NCI-H187 treated with DMSO at 0.1 percent for 48 hours (cell line): ENCODE data around the gene GSN.
"Not testable (repeated sequence)": the region's sequence is repeated elsewhere in the genome, so short reads cannot be mapped to it uniquely, and the experiment has no call there.

Experiments
- DNase-seq: peaks from one replicate; lab custom pipeline; 2025; lab: John Stamatoyannopoulos, UW

The GSN gene

DNA sequence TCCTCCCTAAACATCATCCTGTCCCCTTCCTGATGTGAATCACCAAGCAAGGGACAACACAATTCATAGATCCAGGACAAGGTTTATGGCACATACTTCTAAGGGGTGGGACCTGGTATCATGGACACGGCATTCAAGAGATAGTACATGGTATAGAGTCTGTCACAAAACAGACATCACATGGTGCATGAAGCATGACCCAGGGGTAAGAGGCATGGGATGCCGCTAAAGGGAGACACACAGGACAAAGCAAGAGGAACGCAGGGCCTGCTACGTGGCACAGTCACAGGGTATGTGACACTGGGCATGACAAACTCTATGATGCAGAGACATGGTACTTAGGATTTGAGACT, 20.7 kb downstream of the GSN start:
- no peak for DNase-seq

DNA sequence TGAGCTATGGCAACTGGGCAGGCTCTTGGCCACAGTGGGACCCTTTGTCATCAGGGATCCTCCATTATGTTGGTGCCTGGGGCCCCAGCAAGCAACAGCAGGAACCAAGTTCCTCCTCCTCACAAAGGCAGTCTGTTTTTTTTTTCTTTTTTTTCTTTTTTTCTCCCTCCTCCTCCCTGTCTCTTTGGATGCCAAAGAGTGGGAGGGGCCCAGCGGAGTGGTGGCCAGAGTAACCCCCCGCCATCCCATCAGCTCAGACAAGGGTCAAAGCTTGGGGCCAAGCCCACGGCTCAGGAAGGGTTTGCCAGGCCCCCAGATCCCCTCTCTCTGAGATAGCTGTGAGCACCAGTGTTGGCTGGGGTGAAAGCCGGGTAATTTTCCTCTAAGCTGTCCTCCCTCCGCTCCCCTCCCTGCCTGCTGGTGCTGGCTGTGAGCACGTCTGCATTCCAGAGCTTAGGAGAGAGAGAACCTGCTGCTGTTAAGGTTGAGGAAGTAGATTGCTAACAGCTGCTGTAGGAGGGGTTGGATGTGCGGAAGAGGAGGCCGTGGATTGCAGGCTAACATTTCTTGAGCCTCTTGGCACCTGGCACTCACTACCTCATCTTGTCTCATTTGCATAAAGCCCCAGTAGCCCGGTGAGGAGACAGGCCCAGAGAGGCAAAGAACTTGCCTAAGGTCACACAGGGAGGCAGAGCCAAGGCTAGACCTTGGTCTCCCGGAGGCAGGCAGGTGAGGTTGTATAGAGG, 21.2 kb downstream of the GSN start:
- DNase-seq = no peak

DNA sequence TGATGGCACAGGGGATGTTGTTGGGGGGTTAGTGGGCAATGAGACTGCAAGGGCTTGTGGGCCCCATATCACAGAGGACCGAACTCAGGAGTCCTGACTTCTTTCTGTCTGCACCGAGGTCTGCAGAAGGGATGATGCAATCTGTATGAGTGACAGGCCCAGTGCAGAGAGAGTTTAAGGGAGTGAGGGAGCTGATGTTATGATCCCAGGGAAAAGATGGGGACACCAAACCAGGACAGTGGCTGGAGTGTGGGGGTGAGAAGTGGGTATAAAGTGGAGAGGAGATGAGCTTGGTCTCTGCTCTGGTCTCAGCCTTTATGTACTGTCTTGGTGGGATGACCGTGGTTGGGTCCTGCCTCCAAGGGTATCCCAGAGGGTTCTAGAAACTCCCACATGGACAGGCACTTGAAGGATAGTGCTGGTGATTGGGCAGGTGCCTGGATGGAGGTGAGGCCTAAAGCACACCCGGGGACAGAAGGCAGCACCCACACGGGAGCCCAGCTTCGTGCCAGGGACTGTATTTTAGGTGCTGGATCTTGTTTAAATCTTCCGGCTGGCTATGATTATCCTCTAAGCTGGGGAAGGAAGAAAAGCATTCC, 21.9 kb downstream of the GSN start:
- DNase-seq = no peak

DNA sequence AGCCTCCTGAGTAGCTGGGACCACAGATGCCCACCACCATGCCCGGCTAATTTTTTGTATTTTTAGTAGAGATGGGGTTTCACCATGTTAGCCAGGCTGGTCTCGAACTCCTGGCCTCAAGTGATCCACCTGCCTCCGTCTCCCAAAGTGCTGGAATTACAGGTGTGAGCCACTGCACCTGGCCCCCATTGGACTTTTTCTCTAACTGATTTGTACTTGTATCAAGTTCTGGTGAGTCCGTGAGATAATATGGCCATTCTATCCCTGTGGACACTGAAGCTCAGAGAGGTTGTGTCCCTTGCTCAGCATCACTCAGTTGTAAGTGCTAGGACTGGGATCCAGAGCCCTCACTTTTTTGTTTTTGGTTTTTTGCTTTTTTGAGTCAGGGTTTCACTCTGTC, 23.6 kb downstream of the GSN start:
- not testable (repeated sequence) for DNase-seq

DNA sequence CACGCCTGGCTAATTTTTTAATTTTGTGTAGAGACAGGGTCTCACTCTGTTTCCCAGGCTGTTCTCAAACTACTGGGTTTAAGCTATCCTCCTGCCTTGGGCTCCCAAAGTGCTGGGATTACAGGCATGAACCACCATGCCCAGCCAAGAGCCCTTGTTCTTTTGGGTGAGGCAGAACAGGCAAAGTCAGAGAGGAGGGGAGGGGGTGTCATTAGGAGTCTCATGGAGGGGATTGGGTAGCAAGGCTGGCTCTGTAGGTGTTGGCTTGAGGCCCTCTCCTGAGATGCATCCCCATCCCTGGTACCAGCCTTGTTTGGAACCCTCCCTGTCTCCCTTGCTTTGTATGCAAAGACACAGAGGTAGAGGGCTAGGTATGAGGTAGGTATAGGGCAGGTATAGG, 24.1 kb downstream of the GSN start:
- no peak for DNase-seq

DNA sequence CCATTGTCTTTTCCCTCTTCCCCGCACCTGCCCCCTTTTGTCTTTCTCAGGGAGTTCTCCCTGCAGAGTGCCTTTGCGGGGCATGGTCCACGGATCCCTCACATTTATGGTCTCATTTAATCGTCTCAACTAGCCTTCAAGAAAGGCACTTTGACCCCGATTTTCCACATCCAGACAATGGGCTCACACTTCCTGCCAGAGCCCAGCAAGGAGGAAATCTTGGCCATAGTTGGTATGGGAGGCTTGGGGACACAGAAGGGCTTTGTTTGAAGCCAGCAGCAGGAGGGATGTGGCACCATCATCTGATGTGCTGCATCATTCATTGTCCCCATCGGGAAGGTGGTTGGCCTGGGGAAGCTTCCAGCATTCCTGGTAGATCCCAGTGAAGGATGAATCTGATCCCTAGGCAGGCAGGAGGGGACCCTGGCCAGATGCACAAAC, 24.9 kb downstream of the GSN start:
- no peak for DNase-seq

DNA sequence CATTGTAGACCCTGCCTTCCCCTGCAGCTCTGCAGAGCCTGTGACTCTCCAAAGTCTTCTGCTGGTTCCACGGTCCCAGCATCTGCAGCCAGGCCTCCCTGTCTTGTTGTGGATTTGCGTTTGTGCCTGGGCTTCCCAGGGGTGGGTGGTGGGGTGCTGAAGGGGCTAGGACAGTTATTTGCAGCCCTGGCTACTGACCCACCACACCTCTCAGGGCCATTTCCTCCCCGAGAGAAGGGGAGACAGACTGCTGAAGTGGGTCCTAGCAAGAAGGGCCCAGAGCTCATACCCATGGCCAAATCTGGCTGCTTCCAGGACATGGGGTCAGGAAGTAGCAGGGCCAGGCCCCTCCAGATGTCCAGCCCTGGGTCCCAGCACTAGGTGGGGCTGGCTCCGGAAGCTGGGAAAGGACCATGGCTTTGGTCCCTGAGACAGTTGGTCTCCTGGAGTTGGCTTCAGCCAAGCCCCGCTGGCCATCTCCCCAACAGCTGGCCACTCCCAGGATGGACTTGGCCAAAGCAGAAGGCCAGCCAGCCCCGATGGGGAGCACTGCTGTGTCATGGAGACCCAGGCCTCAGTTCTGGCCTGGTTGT, 26.3 kb downstream of the GSN start:
- DNase-seq = no peak

DNA sequence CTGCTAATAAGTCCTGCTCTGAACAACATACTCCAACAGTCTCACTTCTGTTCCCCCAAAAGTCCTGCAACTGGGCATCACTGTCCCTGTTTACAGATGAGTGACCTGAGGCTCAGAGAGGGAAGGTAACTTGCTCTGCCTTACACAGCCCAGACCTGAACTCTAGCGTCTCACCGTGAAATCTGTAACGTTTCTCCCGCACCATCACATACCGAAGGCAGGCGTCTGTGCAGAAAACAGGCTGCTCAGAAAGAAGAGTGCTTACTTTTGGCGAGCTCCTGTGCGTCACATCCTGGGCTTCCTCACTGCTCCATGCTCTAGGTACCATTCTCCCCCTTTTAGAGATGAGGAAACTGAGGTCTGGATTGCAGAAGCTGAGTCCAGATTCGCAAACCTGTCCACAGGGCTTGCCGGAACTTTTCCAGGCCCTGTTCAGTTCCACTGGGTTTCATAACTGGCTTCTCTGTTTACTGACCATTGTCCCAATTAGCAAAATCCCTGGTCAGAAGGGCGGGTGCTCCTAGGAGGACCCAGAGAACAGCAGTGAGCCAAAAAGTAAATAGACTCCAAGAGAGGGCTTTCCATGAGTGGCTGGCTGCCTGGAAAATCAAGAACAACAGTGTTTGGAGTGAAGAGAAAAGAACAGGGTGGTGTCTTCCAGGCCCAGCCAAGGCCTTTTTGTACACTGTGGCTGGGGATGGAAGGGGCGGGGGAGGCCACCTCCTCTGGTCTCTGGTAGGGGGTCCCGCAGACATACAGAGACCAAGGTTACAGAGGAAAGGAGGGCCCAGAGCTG, 27.1 kb downstream of the GSN start:
- DNase-seq = no peak

DNA sequence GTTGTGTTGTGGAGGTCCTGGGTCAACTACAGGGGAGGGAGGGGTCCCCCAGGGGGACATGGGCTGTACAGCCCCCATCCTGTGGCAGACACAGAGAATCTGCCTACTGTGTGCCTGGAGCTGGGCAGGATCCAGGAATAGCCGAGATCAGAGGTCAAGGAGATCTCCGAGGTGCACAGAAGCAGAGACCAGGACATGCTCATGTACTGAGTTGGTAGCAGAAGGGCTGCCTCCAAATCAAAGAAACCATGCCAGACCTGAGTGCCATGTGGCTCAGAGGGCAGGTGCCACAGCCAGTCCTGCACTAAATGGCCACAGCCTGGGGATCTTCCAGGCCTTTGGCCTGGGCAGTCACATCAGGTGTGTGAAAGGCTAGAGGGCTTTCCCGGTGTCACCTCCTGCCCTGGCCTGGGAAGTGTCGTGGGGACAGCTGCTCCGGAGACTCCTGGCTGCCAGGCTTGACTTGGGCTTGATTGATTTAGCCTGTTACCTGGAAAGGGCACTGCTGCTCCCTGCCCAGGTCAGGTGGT, 27.8 kb downstream of the GSN start:
- DNase-seq = no peak

DNA sequence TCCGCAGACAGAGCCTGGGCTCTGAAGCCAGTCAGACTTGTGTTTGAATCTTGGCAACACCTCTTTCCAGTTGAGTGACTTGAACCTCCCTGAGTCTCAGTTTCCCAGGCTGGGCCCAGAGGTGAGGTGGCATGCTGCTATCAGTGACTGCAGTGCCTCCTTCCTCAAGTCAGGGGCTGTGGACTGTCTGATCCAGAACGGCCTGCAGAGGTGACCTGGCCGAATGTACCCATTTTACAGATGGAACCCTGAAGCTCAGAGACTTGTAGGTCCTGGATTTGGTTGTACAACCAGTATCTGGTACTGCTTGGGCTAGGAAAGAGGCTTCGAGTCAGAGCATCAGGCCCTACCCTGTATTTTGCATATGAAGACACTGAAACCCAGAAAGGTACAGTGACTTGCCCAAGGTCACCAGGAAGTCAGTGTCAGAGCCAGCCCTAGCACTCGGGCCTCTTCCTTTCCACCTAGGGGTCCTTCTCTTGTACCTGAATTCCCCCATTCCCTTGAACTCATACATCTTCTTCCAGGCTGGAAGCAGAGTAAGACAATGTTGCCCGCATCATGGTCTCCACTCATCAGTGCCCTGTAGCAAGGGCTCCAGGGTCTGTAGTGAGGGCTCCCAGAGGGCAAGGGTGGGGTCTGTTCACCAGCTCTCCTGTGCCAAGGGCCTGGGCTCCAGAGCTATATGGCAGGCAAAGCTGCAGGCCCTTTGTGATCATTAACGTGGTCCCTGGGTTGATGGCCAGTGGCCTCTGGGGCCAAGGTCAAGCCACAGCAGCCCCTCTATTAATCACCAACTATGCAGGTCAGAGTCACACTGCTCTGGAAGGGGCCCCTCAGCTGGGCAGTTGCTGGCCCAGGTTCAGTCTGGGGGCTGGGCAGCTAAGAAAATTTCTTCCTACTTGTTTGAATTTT, 28.5 kb downstream of the GSN start:
- DNase-seq = no peak

DNA sequence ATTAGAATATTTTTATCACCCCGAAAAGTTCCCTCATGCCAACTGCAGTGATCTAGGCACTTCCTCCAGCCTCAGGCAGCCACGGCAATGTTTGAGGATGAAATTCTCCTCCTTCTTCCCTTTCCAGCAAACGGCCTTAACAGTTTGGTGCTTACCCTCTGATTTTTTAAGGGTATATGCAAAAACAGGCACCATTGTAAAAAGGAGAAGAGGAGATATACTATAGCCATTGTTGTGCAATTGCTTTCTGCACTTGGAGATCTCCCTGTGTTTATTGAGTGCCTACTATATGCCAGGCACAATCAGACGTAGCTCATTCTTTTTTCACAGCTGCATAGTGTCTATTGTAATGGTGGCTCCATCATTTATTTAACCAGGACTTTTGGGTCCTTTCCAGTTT, 29.4 kb downstream of the GSN start:
- DNase-seq = no peak

DNA sequence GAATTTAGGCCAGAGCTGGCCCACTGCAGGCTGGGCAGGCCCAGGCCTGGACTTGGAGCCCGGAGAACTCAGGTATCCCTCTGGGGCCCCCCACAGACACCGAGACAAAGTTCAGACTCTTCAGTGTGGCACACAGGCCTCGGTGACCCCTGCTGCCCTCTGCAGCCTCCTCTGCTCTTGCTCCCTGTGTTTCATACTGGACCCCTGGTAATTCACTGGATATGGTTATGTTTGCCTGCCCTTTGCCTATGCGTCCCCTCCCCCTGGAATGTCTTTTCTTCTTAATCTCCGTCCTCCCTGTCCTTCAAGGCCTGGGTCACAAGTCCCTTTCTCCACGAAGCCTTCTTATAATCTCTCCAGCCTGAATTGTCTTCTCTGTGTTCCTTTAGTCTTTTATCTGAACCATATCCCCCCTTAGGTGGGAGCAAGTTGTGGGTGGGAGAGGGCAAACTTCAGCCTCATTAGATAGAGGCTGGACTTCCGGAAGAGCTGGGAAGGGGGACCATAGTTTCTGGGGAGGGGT, 30.1 kb downstream of the GSN start:
- DNase-seq = no peak

DNA sequence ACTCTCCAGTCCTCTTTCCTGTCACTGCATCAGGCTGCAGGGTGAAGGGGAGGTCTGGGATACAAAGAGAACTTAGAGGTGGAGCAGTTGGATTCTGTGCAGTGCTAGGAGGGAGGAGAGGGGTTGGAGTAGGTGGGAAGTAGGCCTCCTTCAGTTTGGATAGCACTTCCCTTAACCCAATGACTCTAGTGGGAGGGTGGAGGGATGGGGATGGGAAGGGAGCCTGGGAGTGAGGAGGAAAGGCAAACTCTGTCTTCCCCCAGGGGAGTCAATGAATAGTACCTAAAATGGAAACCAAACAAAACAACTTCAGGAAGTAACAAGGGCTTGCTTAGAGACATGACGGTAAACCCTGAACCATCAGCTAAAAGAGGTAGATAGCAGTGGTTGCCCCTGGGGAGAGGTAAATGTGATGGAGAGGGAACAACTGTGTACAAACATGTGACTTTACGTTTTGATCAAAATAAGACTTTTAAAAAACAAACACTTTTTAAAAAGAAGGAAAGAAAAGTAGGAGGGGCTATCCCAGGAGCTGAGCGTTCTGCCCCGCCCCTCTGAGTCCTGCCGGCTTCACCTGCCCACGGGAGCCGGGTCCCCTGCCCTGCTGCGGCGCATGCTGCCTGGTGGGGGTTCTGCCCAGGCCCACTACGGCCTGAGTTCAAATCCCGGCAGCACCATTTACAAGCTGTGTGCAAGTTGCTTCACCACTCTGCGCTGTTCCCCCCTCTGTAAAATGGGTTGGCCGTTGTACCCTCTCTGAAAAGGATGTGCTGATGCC, 30.9 kb downstream of the GSN start:
- no peak for DNase-seq

DNA sequence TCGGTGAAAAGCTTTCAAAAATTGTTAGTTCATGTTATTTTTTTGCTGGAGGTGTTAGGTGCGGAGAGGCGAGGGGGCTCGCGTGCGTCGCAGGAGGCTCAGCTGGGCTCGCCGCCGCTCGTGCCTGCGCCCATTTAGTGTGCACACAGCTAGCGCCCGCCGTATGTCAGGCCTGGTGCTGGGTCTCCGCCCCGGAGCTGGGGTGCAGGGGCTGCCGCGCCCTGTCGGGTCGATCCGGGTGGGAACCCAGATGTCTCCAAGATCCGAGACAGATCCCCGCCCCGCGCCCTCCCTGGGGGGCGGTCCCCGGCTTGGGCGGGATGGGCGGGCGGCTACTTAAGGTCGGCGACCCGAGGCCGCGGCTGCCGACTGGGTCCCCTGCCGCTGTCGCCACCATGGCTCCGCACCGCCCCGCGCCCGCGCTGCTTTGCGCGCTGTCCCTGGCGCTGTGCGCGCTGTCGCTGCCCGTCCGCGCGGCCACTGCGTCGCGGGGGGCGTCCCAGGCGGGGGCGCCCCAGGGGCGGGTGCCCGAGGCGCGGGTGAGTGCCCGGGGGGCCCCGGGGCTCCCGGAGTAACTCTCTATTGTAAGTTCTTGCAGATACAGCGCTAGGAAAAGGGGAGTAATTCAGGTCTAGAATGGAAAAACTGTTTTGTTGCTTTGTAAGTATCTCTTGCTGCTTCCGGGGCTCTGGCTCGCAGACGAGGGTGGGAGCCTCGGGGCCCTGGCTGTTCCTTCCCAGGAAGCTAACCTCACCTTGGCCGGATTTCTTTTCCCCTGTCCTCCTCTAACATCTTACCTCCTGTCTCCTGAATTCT, 31.7 kb downstream of the GSN start:
- no peak for DNase-seq

DNA sequence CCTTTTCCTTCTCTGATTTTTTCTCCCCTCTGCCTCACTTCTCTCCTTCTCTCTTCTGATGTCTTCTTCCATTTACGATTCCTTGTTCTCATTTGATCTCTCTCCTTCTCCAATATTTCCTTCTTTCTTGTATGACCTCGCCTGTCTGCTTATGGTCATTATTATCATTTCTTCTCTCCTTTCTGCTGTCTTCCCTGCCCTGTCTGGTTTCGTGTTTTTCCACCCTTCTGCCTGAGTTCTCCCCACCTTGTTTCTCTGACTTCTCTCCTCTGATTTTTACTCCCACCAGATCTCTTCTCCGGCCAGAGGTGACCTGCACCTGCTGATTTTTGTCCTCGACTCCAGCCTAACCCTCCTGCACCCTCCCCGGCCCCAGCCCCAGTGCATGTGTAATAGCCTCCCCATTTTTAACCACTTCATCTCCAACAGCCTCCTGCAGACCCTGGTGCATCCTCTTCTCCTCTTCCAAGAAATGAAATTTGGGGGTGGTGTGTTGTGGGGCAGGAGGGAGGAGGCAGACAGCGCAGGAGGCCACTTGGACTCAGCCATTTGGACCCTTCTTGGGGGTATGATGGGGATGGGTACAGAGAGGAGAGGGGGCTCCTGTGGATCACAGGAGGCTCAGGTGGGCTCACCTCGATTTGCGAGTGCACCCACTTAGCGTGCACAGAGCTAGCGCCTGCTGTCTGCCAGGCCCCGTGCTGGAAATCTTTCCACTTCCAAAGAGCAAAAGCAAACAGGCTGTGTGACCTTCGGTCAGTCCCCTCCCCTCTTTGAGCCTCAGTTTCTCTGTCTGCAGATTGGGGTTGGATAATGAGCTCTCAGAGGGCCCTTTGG, 32.5 kb downstream of the GSN start:
- DNase-seq = no peak

DNA sequence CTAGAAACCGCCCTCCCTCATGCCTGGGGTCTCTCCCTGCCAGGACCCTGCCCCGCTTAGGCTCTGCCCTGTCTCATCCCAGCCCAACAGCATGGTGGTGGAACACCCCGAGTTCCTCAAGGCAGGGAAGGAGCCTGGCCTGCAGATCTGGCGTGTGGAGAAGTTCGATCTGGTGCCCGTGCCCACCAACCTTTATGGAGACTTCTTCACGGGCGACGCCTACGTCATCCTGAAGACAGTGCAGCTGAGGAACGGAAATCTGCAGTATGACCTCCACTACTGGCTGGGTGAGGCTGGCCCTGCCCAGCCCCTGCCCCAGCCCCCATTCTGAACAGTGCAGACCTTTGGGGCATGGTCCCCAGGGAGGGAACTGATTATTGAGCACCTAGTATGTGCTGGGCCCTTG, 33.9 kb downstream of the GSN start:
- DNase-seq = no peak

DNA sequence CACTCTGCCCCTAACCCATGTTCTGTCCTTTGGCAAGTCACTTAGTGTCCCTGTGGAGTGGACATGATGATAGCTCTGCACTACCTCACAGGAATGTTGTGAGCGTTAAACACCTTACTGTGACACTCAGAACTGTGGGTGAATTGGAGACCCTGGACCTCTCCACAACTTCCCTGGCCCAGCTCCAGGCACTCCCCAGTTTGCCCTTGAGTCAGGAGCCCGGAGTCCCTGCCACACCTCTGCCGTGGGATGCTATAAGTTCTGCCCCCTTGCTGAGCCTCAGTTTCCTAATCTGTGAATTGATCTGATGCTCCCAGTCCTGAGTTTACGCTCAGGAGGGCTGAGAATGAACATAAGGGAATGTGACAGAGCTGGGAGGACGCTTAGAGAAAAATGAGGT, 34.4 kb downstream of the GSN start:
- no peak for DNase-seq

DNA sequence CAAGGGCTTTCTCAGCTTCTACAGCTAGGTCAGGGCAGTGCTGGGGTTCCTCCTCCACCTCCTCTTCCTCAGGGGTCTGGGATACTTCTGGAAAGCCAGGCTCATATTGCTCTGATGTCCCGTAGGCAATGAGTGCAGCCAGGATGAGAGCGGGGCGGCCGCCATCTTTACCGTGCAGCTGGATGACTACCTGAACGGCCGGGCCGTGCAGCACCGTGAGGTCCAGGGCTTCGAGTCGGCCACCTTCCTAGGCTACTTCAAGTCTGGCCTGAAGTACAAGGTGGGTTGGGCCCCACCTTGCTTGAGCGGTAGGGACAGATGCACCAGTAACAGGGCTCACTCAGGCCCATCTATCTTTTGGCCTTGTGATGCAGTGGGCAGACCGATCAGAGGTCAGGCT, 34.8 kb downstream of the GSN start:
- no peak for DNase-seq
